ENCODE results near the gene RFPL4AL1.

Gene RFPL4AL1

DNA sequence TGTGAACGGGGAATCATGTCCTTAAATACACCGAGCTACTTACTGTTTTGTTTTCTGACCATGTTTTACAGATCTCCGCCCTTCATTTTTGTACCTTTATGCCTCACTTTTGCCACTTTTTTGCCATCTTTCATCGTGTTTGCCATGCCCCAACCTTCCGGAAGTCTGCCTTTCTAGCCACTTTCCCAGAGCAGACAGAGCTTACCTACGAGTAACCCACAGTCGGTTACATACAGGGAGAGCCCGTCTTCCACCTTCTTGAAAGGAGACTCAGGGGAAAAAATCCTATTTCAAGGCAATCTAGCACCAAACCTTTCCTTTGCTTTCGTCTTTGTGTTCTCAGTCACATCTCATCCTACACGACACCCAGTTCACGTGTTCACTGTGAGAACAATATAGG, 26.1 kb downstream of the RFPL4AL1 start:
- H3K36me3 Mint-ChIP-seq (ENCODE audit: low read depth), result no peaks in the 10 kb centered on the region
- H3K9me3 Mint-ChIP-seq, result peaks cover 28% of the 10 kb centered on the region

DNA sequence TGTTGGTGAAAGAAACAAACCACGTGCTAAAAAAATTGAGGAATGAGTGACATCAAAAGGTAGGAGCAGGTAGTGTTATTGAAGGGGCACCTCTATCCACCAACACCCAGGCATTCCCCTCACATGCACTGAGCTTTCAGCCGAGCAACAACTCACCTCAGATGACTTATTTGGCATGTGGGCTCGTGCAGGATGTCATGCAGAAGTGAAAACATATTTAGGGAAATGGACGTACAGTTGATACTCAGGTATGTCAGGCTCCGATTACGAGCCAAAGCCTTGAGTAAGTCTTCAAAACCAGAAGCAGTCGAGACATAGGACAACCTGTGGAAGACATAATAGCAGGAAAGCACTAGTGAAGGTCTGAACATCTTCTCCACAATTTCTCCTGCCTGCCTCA, 32.5 kb downstream of the RFPL4AL1 start:
- Mint-ChIP-seq H3K27ac (no peak overlapping the region), H3K4me3 (no peak overlapping the region), H3K4me1 (ENCODE audit: low read depth) (no peaks in the 10 kb centered on the region), H3K36me3 (ENCODE audit: low read depth) (no peaks in the 10 kb centered on the region), H3K9me3 (peaks cover 47% of the 10 kb centered on the region), H3K27me3 (ENCODE audit: low read depth) (no peaks in the 10 kb centered on the region)
- no peak for DNase-seq (ENCODE audit: low spot score)

More for the DNA sequence above, 26.1 kb downstream of the RFPL4AL1 start:
- no peak overlapping the region for H3K27ac Mint-ChIP-seq
- no peak overlapping the region for H3K4me3 Mint-ChIP-seq
- no peak for DNase-seq (ENCODE audit: low spot score)
- no peaks in the 10 kb centered on the region for H3K27me3 Mint-ChIP-seq (ENCODE audit: low read depth)
- H3K4me1 Mint-ChIP-seq (ENCODE audit: low read depth), result no peaks in the 10 kb centered on the region

- Mint-ChIP-seq H3K27me3 (ENCODE audit: low read depth) (no peaks in the 10 kb centered on the region), H3K9me3 (peaks cover 49% of the 10 kb centered on the region), H3K36me3 (ENCODE audit: low read depth) (no peaks in the 10 kb centered on the region), H3K27ac (no peak overlapping the region), H3K4me1 (ENCODE audit: low read depth) (no peaks in the 10 kb centered on the region), H3K4me3 (no peak overlapping the region)
- DNase-seq (ENCODE audit: low spot score), result no peak
Observed at GRCh38 chr19:55802281-55802680, 33.4 kb downstream of the RFPL4AL1 start.

DNA sequence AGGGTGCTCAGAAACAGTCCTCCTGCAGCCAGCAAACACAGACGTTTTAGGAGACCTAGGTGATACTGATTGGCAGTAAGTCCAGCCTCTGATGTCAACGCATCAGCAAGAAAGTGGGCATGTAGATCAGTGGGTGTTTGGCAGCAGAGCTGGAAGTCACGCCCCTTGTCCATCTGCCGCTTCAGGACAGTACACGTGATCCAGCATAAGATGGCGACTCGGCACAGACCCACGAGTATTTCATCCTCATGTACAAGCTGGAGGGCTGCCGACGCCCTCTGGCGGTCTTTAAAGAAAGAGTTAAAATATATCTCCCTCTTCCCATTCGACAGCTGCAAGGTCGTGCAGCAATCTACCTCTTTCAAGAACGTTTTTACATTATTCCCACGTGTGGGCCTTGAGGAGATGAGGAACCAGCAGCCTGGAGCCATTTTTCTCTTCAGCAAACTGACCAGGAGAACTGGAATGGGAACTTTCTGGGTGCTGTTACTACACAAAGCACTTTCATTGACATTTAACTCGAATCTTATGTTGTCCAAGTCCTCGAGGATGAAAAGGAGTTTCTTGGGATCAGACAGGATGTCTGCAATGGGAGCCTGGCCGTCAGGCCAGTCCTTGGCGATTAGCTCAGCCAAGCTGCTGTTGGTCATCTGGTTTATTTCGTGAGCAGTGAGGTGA, 40.6 kb downstream of the RFPL4AL1 start:
- H3K4me1 Mint-ChIP-seq (ENCODE audit: low read depth), result no peaks in the 10 kb centered on the region
- H3K9me3 Mint-ChIP-seq, result peaks cover 51% of the 10 kb centered on the region
- no peak for DNase-seq (ENCODE audit: low spot score)
- H3K27ac Mint-ChIP-seq, result no peak overlapping the region
- H3K36me3 Mint-ChIP-seq (ENCODE audit: low read depth), result no peaks in the 10 kb centered on the region
- H3K4me3 Mint-ChIP-seq, result no peak overlapping the region
- no peaks in the 10 kb centered on the region for H3K27me3 Mint-ChIP-seq (ENCODE audit: low read depth)

- Mint-ChIP-seq H3K9me3 (peaks cover 56% of the 10 kb centered on the region), H3K4me1 (ENCODE audit: low read depth) (no peaks in the 10 kb centered on the region), H3K27me3 (ENCODE audit: low read depth) (no peaks in the 10 kb centered on the region), H3K27ac (no peak overlapping the region), H3K36me3 (ENCODE audit: low read depth) (no peaks in the 10 kb centered on the region), H3K4me3 (no peak overlapping the region)
- DNase-seq (ENCODE audit: low spot score), result no peak
Observed at GRCh38 chr19:55811340-55811739, 42.4 kb downstream of the RFPL4AL1 start.

- H3K9me3 Mint-ChIP-seq, result peaks cover 49% of the 10 kb centered on the region
- no peak overlapping the region for H3K4me3 Mint-ChIP-seq
- no peak overlapping the region for H3K27ac Mint-ChIP-seq
- no peaks in the 10 kb centered on the region for H3K36me3 Mint-ChIP-seq (ENCODE audit: low read depth)
- DNase-seq (ENCODE audit: low spot score), result no peak
- no peaks in the 10 kb centered on the region for H3K4me1 Mint-ChIP-seq (ENCODE audit: low read depth)
- no peaks in the 10 kb centered on the region for H3K27me3 Mint-ChIP-seq (ENCODE audit: low read depth)
Observed at GRCh38 chr19:55812449-55812848, 43.5 kb downstream of the RFPL4AL1 start.

- Mint-ChIP-seq H3K36me3 (ENCODE audit: low read depth) (no peaks in the 10 kb centered on the region), H3K4me1 (ENCODE audit: low read depth) (no peaks in the 10 kb centered on the region), H3K4me3 (no peak overlapping the region), H3K9me3 (peaks cover 50% of the 10 kb centered on the region), H3K27me3 (ENCODE audit: low read depth) (no peaks in the 10 kb centered on the region), H3K27ac (no peak overlapping the region)
- no peak for DNase-seq (ENCODE audit: low spot score)
Observed at GRCh38 chr19:55813906-55814305, 45.0 kb downstream of the RFPL4AL1 start.

- DNase-seq (ENCODE audit: low spot score), result no peak
- Mint-ChIP-seq H3K4me3 (no peak overlapping the region), H3K36me3 (ENCODE audit: low read depth) (no peaks in the 10 kb centered on the region), H3K4me1 (ENCODE audit: low read depth) (no peaks in the 10 kb centered on the region), H3K27me3 (ENCODE audit: low read depth) (no peaks in the 10 kb centered on the region), H3K27ac (no peak overlapping the region), H3K9me3 (peaks cover 30% of the 10 kb centered on the region)
Observed at GRCh38 chr19:55820037-55820436, 51.1 kb downstream of the RFPL4AL1 start.
